SK-N-SH (cell line): ENCODE data around the gene BLID.

ENCODE experiments used
- CHD2 ChIP-seq: fragments of 150-350 bp; IDR thresholded peaks from 2 replicates; pipeline ENCODE4 v1.6.1; 2018; ENCODE audit warnings: low read length; ENCODE audit not compliant: partially characterized antibody
- CTCF ChIP-seq: fragments of 200-600 bp; sonication (generic); IDR thresholded peaks from 2 replicates; pipeline ENCODE4 v1.6.1; 2017; ENCODE audit warnings: antibody characterized with exemption, mild to moderate bottlenecking, moderate library complexity
- EZH2phosphoT487 ChIP-seq: fragments of 200-600 bp; sonication (generic); IDR thresholded peaks from 2 replicates; pipeline ENCODE4 v1.6.1; 2017; ENCODE audit warnings: low read depth, mixed run types, mild to moderate bottlenecking, antibody characterized with exemption, moderate library complexity, borderline replicate concordance
- FOXJ3 ChIP-seq: sonication (generic); formaldehyde crosslinking; IDR thresholded peaks from 2 replicates; pipeline ENCODE4 v1.5.1; 2020; ENCODE audit warnings: mild to moderate bottlenecking, missing genetic modification reagents
- MAX ChIP-seq: IDR thresholded peaks from 2 replicates; pipeline ENCODE4 v1.4.0; 2012; ENCODE audit warnings: low read depth
- MXI1 ChIP-seq: IDR thresholded peaks from 2 replicates; pipeline ENCODE4 v1.6.1; 2012; ENCODE audit warnings: mild to moderate bottlenecking, low read depth, low read length, improper control_type of control experiment
- PBX3 ChIP-seq: IDR thresholded peaks from 2 replicates; pipeline ENCODE4; 2012
- POLR2AphosphoS5 ChIP-seq: IDR thresholded peaks from 2 replicates; pipeline ENCODE4 v1.6.1; 2012; ENCODE audit warnings: low read depth, low read length
- RFX5 ChIP-seq: IDR thresholded peaks from 2 replicates; pipeline ENCODE4 v1.6.1; 2012; ENCODE audit warnings: mild to moderate bottlenecking, improper control_type of control experiment, low read length
- RXRA ChIP-seq: IDR thresholded peaks from 2 replicates; pipeline ENCODE4 v1.4.0; 2012; ENCODE audit warnings: low read depth, mild to moderate bottlenecking, borderline replicate concordance
- SIN3A ChIP-seq: IDR thresholded peaks from 2 replicates; pipeline ENCODE4 v1.6.1; 2012; ENCODE audit warnings: low read depth, mild to moderate bottlenecking, low read length, moderate library complexity, borderline replicate concordance
- USF1 ChIP-seq: IDR thresholded peaks from 2 replicates; pipeline ENCODE4 v1.4.0; 2012; ENCODE audit warnings: low read depth, borderline replicate concordance
- USF2 ChIP-seq: fragments of 150-350 bp; IDR thresholded peaks from 2 replicates; pipeline ENCODE4 v1.6.1; 2017; ENCODE audit warnings: antibody characterized with exemption, low read length, low read depth, borderline replicate concordance

- TF ChIP-seq POLR2AphosphoS5 (no peak), RFX5 (no peak), FOXJ3 (CRISPR knock-in tag) (no peak), CTCF (no peak), USF2 (no peak), EZH2phosphoT487 (no peak), PBX3 (peak; percentile 50), SIN3A (no peak), USF1 (peak; percentile 65; the same call in 1 of the 2 replicates), MXI1 (no peak), CHD2 (no peak), MAX (no peak), RXRA (no peak)
These were observed 29.8 kb upstream of the BLID start for GRCh38 chr11:122145715-122146274.
